GM18502 (cell line): ENCODE measurements around the gene POLA1.
"Not testable (repeated sequence)": the region's sequence is repeated elsewhere in the genome, so short reads cannot be mapped to it uniquely, and the experiment has no call there.

Source experiments
- ATAC-seq: cut with Tn5 transposase; IDR thresholded peaks from one replicate; pipeline ENCODE4 v1.9.1; 2021; ENCODE audit warnings: mild to moderate bottlenecking; ENCODE audit not compliant: unreplicated experiment, poor library complexity

POLA1 gene

GRCh38 chrX:24790166-24790565 is 96.4 kb downstream of the POLA1 start:
- ATAC-seq: no peak

GRCh38 chrX:24796204-24796603 is 102.5 kb downstream of the POLA1 start:
- ATAC-seq: no peak

- no peak for ATAC-seq
Observed at GRCh38 chrX:24799078-24799477, 105.4 kb downstream of the POLA1 start.

GRCh38 chrX:24799565-24799964 is 105.8 kb downstream of the POLA1 start:
- no peak for ATAC-seq

GRCh38 chrX:24805201-24805600 is 111.5 kb downstream of the POLA1 start:
- ATAC-seq: no peak

- not testable (repeated sequence) for ATAC-seq
Observed at GRCh38 chrX:24819807-24820206, 126.1 kb downstream of the POLA1 start.

GRCh38 chrX:24828147-24828546 is 134.4 kb downstream of the POLA1 start:
- ATAC-seq: no peak

- ATAC-seq: no peak
Observed at GRCh38 chrX:24828600-24828999, 134.9 kb downstream of the POLA1 start.

GRCh38 chrX:24833695-24834094 is 140.0 kb downstream of the POLA1 start:
- no peak for ATAC-seq

GRCh38 chrX:24837966-24838365 is 144.2 kb downstream of the POLA1 start:
- ATAC-seq: no peak

- ATAC-seq: no peak
Observed at GRCh38 chrX:24838629-24839028, 144.9 kb downstream of the POLA1 start.

GRCh38 chrX:24839331-24839730 is 145.6 kb downstream of the POLA1 start:
- ATAC-seq: no peak

GRCh38 chrX:24842486-24842885 is 148.8 kb downstream of the POLA1 start:
- no peak for ATAC-seq

GRCh38 chrX:24846550-24847150 is 152.9 kb downstream of the POLA1 start:
- no peak for ATAC-seq

GRCh38 chrX:24851289-24851688 is 157.6 kb downstream of the POLA1 start:
- ATAC-seq: no peak

- ATAC-seq: no peak
Observed at GRCh38 chrX:24851780-24852179, 158.1 kb downstream of the POLA1 start.

- ATAC-seq: no peak
Observed at GRCh38 chrX:24858004-24858746, 164.5 kb downstream of the POLA1 start.

- ATAC-seq: no peak
Observed at GRCh38 chrX:24859211-24859841, 165.6 kb downstream of the POLA1 start.

GRCh38 chrX:24860140-24860539 is 166.4 kb downstream of the POLA1 start:
- ATAC-seq: no peak

- ATAC-seq: no peak
Observed at GRCh38 chrX:24862343-24862742, 168.6 kb downstream of the POLA1 start.

- not testable (repeated sequence) for ATAC-seq
Observed at GRCh38 chrX:24863779-24864178, 170.1 kb downstream of the POLA1 start.

- ATAC-seq: no peak
Observed at GRCh38 chrX:24870143-24870542, 176.4 kb downstream of the POLA1 start.
